HG02852 (cell line): ENCODE results near the gene TMEM235.
A peak's percentile ranks its signal among the peaks of the same experiment; 100 is the strongest.

Source experiments
- ATAC-seq: cut with Tn5 transposase; IDR thresholded peaks from one replicate; pipeline ENCODE4 v1.9.1; 2021; ENCODE audit warnings: mild to moderate bottlenecking, moderate library complexity; ENCODE audit not compliant: unreplicated experiment

The TMEM235 gene

DNA sequence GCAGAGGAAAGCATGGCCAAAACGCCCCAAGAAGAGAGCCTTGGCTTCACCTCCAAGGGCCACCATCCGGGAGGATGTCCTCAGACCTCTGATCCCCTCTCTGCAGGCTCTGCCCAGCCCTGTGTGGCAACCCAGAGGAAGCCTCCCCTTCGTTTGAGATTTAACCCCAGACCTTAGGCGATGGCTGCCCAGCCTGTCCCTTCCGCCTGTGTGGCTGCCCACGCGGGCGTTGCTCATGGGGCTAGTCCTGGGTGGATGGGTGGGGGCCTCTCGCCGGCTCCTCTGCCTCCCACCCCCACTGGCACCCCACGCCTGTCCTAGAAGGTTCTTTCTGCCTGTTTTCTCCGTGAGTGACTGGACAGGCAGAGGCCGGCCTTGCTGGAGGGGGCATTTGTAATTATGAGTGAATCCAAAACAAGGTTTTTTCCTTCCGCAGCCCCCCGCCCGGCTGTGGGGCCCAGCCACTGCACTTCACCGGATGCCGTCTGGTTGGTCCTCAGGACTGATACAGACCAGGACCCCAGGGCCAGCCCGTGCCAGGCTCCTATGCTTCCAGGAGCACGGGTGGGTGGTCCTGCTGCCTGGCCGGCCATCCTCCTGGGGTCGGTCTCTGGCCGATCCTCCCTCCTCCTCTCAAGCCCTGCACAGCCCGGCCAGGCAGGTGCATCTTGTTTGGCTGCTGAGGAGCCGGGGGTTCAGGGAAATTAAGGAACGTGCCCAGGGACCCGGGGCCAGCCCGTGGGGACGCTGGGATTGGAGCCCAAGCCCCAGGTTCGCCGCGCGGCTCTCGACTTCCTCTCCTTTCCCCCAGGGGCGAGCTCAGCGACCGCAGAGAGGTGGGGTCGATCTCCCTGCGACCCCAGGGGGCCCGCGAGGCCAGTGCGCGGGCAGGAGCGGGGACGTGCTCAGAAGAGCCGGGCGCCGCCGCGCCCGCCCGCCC lies at the start of gene TMEM235:
TMEM235 (plus strand) TSS at position 636 of the 940 bp plus-strand sequence. CDS start 393 bp downstream, outside the sequence.
- ATAC-seq, result no peak

DNA sequence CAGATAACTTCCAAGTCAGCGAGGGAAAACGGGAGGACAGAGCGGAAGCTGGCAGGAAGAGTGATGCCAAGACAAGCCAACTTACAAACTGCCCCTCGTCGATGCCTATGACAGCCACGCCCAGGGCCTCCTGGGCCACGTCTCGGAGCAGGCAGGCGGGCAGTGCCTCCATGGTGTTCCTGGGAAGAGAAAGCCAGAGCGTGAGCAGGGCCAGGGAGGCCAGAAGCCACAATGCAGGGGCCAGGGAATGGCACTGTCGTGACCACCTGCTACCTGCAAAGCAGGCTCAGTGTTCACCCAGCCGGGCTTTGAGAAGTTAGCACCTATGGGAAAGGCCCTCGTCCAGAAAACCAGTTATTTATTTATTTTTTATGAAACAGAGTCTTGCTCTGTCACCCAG lies 48.9 kb upstream of the TMEM235 start:
- no peak for ATAC-seq

DNA sequence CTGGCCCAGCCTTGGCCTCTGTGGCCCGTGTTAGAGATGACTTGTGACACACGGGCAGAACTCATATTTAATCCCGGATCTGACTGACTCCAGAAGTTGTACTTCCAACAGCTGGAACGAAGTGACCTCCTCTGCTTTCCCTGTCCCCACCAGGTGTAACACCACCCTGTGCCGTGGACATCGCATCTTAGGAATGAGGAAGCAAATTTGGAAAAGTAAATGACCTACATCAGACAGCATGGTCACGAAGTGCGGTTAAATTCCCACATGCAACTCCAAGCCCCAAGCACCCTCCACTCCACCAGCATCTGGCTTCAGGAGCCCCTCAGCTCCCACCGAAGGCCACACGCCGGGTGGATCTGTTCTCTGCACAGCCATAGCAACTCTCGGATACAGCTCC lies 47.5 kb upstream of the TMEM235 start:
- ATAC-seq, result no peak

DNA sequence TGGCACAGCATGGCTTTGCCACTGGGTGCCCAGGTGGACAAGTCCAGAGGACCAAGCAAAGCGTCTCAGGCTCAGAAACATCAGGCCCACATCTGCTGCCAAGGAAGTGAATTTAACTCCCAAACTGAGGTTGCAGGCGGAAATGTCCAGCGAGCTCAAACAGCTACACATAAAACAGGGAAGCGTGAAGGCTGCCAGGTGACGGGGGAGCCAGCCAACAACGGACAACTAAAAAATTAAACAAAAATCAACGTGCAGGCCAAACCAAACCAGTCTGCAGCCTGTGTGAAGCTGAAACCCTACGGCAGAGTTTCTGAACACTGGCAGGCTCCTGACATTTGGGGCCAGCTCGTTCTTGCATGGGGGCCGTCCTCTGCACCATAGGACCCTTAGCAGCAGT lies 47.1 kb upstream of the TMEM235 start:
- no peak for ATAC-seq

DNA sequence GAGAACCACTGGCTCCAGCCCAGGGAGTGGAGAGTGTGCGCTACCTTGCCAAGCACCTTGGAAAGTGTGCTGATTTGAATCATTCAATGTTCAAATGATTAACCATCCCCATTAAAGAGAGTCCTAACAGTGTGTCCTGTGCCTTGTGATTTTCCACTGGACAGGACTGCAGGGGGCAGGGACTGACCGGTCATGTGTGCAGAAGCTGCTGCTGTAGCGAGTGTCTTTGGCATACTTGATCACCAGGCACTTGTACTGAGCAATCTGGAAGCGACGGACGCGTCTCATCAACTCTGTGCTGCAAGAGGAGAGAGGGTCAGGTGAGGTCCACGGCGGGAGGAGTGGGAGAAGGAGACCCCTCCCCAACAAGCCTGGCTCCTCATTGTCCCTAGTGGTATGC lies 46.6 kb upstream of the TMEM235 start:
- no peak for ATAC-seq

DNA sequence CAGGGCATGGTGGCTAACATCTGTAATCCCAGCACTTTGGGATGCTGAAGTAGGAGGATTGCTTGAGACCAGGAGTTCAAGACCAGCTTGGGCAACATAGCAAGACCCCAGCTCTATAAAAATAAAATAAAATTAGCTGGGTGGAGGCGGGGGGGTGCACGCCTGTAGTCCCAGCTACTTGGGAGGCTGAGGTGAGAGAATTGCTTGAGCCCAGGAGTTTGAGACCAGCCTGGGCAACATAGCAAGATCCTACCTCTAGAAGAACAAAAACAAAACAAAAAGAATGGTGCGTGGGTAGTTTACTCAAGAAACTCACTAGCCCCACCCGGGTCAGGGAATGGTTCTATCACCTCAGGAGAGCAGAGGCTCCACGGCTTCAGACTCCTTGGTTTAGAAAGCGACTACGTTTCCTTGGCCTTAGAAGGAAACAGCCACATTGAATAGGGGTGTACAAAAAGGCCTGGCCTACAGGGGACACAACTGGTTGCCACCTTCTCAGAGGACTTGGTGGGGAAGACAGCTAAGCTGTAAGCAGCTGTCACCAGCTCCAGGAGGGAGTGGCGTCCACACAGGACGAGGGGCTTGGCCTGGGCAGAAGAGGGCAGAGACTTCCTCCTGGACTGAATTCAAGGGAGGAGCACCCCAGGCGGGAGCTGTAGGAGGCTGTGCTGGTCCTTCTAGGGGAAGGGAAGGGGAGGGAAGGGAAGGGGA lies 45.3 kb upstream of the TMEM235 start:
- ATAC-seq, result no peak

DNA sequence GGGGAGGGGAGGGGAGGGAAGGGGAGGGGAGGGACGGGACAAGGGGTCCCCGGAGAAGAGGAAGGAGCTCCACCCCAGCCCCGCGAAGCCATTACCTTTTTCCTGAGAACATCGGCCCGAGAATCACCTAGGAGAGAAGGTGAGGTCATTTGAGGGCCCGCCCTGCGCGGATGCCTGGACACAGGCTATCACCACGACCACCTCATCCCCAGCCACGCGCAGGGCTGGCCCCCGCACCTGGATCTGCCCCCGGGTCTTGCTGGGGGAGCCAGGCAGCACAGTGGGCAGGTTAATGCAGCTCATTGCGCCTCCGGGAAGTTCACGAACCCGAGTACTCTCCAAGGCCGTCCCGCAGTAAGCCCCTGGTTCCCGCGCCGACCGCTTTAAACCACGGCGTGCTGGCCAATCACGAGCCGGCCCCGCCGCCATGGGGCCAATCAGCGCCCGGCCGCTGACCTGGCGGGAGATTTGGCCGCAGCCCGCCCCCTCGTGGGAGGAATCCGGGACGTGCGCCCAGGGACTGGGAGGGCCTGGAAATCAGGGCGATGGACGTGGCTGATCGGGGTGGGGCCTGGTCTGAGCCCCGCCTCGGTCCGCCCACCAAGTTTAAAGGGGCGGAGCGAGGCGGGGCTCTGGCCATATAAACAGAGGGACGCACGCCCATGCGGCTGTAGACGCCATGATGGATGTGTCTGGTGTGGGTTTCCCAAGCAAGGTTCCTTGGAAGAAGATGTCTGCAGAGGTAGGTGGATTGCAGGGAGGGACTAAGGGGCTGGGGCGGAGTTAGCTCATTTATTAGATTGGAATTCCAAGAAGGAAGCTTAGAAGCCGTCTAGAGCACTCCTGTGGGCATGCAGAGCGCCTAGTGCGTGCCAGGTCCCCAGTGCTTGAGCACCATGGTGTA lies 44.5 kb upstream of the TMEM235 start, which contains the start of the genes AFMID and TK1:
AFMID (plus strand) TSS at position 671 of the 904 bp plus-strand sequence; CDS start at position 680, 9 bp downstream.
TK1 (minus strand) TSS at position 361 of the 904 bp plus-strand sequence; CDS start at position 303, 58 bp downstream.
- ATAC-seq, result peak; percentile 88

DNA sequence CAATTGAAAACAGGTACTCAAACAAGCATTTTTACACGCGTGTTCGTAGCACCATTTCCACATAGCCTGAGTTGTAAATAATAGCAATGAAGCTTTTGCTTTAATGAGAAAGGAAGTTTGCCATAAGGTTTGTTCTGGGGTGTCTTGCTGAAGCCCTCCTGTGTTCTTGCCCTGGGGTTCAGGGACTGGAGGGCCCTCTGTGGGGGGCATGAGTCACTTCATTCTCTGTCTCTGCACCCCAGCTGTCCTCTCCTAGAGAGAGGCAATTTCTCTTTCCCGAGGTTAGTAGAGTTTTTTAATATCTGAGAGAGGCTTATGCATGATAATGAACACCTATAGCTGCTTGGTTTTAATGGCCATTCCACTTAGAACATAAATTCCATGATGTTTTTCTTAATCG lies 34.7 kb upstream of the TMEM235 start:
- no peak for ATAC-seq

DNA sequence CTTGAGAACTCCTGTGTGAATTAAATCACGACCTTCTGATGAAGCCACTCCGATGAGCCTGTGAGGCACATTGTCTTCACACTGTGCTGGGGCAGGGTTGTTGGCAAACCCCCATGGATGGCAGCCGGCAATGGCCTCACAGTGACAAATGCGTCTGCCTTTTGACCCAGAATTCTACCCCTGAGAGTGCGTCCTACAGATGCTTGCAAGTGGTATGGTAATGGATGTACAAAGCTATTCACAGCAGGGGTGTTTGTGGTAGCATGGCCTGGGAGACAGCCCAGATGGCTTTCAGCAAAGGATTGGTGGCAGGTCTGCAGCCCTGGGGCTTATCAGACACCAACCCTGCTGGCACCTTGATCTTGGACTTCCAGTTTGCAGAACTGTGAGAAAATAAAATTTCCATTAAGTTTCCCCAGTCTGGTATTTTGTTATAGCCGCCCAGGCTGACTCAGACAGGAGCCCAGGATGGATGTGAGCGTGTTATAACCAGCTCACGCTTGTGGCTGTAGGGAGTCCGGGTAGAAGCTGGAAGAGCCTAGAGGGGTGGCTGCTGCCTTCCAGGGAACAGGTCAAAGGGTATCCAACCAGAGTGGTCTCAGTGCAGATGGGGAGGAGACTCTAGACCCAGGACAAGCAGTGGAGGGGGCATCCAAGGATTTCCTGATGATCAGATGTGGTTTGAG lies 34.1 kb upstream of the TMEM235 start:
- no peak for ATAC-seq

DNA sequence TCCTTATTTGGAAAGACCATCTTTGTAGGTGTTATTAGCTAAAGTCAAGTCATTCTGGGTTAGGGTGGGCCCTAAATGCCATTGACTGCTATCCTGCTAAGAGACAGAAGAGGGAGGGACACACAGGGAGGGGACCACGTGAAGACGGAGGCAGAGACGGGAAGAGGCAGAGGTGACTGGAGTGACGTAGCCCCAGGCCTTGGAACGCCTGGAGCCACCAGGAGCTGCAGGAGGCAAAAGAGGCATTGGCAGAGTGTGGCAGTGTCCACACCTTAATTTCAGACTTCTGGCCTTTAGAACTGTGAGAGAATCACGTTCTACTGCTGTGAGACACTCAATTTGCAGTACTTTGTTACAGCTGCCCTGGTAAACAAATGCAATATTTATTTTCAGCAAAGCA lies 31.0 kb upstream of the TMEM235 start:
- no peak for ATAC-seq

DNA sequence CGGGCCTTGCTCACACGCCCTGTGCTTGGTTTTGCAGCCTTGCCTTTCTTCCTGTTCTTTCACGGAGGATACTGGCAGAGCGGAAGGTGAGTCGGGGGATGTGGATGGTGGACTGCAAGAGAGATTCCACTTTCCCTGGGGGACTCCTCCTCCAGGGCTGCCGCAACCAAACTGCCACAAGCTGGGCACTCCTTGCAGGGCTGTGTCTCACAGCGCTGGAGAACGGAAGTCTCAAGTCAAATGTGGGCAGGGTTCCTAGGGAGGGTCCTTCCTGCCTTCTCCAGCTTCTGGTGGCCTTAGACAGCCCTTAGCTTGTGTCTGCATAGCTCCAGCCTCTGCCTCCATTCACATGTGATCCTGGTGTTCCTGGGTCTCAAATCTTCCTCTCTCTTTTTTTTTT lies 28.8 kb upstream of the TMEM235 start:
- no peak for ATAC-seq

DNA sequence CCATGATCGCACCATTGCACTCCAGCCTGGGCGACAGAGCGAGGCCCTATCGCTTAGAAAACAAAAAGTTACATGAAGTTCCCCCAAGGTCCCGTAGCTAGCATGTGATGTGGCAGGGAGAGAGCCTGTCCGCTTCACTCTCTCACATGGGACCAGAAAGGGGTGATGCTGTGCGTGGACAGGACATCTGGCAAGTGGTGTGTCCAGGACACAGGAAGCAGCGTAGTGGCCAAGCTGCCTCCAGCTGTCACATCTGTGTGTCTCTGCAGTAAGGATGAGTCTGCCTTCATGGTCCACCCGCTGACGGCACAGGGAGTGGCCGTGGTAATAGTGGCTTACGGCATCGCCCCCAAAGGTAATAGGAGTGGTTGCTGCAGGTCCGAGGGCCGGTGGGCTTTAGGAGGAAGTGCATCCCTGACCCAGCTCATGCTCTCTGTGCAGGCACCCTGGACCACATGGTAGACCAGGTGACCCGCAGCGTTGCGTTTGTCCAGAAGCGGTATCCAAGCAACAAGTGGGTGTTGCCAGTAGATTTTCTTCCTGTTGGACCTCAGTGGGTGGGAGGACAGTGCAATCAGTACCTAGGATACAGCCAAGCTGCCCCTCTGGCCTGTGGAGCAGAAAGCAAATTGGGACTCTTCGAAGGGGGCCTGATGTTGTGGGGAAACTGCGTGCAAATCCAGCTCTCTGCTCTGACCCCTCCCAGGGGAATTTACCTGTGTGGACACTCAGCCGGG lies 26.9 kb upstream of the TMEM235 start:
- ATAC-seq, result no peak

DNA sequence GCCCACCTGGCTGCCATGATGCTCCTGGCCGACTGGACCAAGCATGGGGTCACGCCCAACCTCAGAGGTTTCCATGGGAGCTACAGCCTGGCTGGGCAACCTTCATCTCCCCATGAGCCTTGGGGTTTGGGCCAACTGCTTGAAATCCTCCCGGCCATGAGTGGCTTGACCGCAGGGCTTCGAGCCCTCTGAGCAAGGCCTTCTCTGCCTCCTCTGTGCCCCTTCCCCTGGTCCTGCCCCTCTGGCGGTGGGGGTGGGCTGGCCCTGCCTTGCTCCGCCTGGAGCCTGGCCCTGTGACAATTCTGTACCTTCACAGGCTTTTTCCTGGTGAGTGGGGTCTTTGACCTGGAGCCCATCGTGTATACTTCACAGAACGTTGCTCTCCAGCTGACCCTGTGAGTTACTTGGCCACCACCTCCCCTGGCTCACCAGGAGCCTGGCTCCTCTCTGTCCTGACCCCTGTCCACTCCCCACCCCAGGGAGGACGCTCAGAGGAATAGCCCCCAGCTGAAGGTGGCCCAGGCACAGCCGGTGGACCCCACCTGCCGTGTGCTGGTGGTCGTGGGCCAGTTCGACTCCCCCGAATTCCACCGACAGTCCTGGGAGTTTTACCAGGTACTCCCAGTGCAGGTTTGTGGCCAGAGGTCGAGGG lies 26.2 kb upstream of the TMEM235 start:
- ATAC-seq, result no peak

DNA sequence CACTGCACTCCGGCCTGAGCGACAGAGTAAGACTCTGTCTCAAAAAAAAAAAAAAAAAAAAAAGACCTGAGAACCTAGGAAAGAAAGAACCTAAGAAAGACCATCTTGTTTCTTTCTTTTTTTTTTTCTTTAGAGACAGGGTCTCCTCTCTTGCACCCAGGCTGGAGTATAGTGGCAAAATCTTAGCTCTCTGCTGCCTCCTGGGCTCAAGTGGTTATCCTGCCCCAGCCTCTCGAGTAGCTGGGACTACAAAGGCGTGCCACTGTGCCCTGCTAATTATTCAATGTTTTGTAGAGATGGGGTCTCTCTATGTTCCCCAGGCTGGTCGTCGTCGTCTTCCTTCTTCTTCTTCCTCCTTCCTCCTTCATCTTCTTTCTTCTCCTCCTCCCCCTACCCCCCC lies 25.1 kb upstream of the TMEM235 start:
- ATAC-seq, result no peak

DNA sequence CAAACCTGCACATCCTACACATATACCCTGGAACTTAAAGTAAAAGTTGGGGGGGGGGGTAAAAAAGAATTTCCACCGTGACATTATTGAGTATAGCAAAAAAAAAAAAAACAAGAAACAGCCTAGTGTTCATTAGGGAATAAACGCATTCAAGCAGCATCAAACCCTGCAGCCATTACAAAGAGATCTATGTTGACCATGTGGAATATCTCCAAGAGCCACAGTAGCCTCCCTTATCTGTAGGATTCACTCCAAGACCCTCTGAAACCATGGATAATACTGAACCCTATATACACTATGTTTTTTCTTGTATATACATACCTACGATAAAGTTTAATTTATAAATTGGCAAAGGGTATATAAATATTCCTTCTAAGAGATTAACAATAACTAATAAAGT lies 22.9 kb upstream of the TMEM235 start:
- no peak for ATAC-seq

DNA sequence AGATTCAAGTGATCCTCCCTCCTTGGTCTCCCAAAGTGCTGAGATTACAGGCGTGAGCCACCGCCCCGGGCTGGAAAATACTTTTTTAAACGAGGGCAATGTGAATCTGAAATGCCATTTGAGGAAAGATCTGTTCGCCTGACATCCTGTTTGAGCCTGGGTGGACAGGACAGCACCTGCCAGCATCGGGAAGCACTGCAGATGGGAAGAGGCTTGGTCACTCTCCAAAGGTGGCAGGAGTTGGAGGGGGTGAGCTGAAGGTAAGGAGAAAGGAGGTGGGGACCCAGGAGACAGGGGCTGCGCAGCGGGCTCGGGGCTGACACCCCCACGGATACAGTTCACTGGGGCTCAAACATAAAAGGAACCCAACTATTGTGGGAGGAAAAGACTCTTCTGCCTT lies 21.3 kb upstream of the TMEM235 start:
- no peak for ATAC-seq

DNA sequence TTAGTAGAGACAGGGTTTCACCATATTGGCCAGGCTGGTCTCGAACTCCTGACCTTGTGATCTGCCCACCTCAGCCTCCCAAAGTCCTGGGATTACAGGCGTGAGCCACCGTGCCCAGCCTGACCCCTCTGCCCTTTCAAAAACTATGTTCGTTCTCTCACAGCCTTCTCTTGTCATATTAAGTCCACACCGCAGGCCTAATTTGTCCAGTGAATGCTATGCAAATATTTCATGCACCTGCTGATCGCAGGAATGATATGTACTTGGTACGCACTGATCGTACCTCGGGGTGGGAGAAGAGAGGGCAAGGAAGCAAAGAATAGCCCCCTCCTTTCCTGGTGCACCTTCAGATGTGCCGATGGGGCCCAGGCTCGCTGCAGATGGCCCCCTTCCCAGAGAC lies 20.4 kb upstream of the TMEM235 start:
- ATAC-seq, result no peak

DNA sequence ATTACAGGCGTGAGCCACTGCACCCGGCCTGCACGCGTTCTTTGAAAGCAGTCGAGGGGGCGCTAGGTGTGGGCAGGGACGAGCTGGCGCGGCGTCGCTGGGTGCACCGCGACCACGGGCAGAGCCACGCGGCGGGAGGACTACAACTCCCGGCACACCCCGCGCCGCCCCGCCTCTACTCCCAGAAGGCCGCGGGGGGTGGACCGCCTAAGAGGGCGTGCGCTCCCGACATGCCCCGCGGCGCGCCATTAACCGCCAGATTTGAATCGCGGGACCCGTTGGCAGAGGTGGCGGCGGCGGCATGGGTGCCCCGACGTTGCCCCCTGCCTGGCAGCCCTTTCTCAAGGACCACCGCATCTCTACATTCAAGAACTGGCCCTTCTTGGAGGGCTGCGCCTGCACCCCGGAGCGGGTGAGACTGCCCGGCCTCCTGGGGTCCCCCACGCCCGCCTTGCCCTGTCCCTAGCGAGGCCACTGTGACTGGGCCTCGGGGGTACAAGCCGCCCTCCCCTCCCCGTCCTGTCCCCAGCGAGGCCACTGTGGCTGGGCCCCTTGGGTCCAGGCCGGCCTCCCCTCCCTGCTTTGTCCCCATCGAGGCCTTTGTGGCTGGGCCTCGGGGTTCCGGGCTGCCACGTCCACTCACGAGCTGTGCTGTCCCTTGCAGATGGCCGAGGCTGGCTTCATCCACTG lies 17.3 kb upstream of the TMEM235 start, which contains the start of gene BIRC5:
BIRC5 (plus strand) TSS at position 238 of the 690 bp plus-strand sequence; CDS start at position 302, 64 bp downstream.
- peak; percentile 75 for ATAC-seq
